ENCODE results near the gene RAB40AL.
A peak's percentile ranks its signal among the peaks of the same experiment; 100 is the strongest.
"Not testable (repeated sequence)": the region's sequence is repeated elsewhere in the genome, so short reads cannot be mapped to it uniquely, and the experiment has no call there.

Gene RAB40AL

DNA sequence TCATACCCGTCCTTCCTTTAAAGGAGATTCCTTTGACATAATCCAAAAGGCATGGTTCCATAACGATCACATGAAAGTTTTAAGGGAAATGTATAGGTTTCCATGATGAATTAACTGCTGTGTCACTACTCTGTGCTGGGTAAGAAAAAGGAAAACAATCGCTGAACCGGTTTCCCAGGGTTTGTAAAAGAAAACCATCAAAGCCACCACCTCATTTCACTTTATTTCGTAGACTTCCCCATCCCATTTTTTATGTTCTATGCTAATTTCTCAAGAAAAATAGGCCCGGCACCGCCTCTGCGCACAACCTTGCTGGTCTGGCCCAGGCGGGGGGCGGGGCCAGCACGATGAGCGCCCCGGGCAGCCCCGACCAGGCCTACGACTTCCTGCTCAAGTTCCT lies at the start of gene RAB40AL:
TSS of gene RAB40AL (plus strand) at position 301 of the 400 bp plus-strand sequence. CDS start at position 348, 47 bp downstream.
- not testable (repeated sequence) for DNase-seq

DNA sequence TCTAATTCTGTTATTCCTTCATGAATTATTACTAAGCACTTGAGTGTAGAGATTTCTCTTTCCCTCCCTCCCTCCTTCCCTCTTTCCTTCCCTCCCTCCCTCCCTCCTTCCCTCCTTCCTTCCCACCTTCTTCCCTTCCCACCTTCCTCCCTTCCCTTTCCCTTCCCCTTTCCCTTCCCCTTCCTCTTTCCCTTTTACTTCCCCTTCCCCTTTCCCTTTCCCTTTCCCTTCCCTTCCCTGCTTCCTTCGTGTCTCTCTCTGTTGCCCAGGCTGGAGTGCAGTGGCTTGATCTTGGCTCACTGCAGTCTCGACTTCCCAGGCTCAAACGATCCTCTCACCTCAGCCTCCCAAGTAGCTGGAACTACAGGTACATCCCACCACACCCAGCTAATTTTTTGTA lies 49.4 kb upstream of the RAB40AL start:
- DNase-seq, result no peak

GRCh38 chrX:102892103-102892502 lies 45.0 kb upstream of the RAB40AL start:
- no peak for DNase-seq

DNA sequence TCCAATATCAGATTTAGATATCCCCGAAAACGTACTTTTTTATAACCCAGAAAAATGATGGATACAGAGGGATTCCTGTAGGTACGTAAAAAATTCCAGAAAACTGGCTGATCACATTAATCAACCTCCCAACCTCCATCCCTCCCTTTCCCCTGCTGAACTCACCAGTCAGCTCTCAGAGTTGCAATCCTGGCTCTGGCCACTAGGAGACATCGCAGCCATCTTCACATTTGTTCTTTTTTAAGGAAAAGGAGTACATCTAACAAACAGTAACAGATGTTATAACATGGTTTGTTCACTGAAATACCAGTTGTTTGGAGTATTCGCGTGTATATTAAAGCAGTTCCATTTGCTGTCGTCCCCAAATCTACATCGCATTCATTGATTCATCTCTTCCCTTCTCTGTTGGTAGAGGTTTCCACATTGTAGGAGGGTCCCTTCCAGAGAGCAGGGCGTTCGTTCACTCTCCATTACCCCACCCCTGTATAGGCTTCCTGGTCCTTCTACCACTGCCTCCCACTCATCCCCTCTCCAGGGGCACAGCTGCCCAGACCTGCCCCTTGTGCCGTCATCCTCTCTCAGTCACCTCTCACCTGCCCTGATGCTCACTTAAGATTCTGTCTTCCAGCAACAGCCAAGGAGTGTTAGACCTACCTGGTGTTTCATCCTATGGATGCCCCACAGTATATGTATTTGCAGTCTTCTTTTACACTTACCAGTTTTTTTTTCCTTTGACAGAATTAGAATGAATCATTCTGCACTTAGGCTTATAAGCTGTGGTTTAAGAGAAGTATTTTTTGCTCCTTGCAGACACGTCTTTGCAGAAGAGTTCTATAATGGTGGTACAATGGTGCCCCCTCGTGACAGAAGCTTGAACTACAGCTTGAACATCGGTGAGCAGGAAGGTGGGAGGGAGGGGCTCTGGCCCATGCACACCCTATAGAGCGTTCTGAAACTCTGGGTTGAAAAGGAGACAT lies 36.8 kb upstream of the RAB40AL start:
- DNase-seq, result peak; percentile 61

DNA sequence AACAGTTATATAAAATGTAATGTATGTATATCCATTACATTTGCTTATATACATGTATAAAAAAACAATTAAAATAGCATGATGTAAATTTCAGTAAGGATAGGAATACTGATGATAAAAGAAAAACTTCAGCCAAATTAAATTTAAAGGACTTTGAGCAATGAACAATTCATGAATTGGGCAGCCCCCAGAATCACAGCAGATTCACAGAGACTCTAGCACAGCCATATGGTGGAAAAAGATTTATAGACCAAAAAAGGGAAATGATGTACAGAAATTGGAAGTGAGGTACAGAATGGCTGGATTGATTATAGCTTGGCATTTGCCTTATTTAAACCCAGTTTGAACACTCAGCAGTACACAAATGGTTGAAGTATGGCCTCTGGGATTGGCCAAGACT lies 34.7 kb upstream of the RAB40AL start:
- no peak for DNase-seq

DNA sequence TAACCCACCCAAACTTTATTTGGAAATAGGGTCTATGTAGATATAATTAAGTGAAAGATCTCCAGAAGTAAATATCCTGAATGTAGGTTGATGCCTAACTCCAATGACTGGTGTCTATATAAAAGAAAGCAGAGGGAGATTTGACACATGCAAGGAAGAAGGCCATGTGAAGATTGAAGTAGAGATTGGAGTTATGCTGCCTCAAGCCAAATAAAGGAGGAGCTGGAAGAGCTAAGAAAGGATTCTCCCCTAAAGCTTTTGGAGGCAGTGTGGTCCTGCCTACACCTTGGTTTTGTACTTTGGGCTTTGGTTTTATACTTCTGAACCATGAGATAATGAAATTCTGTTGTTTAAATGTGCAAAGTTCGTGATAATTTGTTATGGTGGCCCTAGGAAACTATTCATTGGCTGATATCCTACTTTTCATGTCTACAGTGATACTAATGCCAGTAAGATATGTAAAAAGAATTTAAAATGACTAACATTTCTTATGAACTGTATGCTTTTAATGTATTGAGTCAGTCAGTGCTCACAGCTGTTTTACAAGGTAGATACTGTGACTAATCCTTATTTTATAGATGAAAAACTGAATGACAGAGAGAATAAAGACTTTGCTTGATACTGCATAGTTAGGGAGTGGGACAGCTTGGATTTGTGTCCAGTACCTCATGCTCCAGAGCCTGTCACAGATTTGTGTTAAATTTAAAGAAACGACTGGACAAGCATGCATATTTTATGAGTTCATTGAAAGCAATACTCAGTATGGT lies 5.9 kb upstream of the RAB40AL start:
- DNase-seq, result no peak

GRCh38 chrX:102934624-102935023 lies 2.4 kb upstream of the RAB40AL start:
- DNase-seq, result peak; percentile 12

GRCh38 chrX:102950908-102951866 lies 14.1 kb downstream of the RAB40AL start:
- DNase-seq, result peak; percentile 74

DNA sequence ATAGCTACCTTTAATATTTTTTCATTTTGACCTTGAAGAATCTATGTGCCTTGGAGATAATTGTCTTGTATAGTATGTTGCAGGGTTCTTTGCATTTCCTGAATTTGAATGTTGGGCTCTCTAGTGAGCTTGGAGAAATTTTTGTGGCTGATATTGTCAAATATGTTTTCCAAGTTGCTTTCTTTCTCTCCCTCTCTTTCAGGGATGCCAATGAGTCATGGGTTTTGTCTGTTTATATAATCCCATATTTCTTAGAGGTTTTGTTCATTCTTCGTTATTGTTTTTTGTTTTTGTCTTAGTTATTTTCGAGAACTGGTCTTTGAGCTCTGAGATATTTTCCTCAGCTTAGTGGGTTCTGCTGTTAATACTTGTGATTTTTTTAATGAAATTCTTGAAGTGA lies 20.7 kb downstream of the RAB40AL start:
- DNase-seq, result no peak

- DNase-seq, result peak; percentile 19
Measured at GRCh38 chrX:102958794-102959193, 21.7 kb downstream of the RAB40AL start.

DNA sequence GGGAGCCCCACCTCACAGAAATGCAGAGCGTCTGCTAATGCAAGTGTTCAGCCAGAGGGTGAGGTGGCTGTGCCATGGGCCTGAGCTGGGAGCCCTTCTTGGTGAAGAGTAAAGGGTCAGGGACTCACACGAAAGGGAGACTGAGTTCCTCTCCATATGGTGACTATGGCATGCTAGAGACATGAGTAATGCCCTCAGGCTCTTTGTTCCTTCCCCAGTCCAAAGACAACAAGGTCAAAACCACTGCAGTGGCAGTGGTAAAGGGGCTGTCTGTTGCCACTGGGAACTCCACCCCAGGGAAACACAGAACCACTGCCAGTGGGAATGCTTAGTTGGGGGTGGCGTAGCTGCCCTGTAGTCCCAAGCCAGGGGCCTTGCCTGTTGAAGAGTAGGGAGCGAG lies 22.4 kb downstream of the RAB40AL start:
- no peak for DNase-seq

GRCh38 chrX:102963955-102964354 lies 26.9 kb downstream of the RAB40AL start:
- no peak for DNase-seq

DNA sequence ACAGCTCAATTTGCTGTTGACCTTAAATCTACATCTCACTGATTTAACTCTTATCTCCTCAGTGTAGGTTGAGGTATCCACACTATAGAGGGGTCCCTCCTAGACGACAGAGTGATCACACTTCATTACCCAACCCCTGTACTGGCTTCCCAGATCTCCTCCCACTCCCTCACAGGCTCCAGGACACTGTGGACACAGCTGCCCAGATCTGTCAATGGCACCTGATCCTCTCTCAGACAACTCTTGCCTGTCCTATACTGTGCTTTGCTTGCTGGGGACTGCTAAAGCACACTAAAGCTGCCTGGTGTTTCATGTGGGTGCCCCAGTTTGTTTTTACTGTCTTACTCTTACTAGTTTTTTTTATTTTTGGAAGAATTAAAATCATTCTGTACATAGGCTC lies 27.9 kb downstream of the RAB40AL start:
- DNase-seq, result peak; percentile 17

GRCh38 chrX:102966701-102967100 lies 29.6 kb downstream of the RAB40AL start:
- DNase-seq, result no peak

DNA sequence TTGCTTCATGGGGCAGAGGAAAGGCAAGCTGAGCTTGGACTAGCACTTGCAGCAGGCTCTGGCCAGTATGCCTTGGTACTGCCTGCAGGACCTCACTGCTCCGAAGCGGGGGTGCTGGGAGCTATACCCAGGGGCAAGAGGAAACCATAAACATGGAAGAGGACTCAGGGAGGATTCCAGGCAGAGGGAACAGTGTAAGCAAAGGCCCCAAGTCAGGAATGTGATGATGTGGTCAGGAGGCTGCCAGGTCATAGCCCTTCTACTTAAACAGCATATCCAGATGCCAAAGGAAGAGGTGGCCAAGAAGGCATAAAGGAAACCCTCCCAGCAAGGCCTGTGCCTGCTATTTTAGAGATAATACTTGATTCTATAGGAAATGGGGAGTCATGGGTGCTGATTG lies 31.1 kb downstream of the RAB40AL start:
- DNase-seq, result no peak

- not testable (repeated sequence) for DNase-seq
Measured at GRCh38 chrX:102971536-102971935, 34.5 kb downstream of the RAB40AL start.

DNA sequence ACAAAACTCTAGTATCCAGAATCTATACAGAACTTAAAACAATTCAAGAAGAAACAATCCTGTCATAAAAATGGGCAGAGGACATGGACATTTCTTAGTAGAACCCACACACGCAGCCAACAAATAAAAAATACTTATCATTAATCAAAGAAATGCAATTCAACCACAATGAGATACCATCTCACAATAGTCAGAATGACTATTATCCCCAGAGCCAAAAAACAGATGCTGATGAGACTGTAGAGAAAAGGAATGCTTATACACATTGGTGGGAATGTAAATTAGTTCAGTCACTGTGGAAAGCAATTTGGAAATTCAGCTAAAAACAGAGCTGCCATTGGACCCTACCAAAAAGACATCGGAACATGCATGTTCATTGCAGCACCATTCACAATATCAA lies 37.9 kb downstream of the RAB40AL start:
- no peak for DNase-seq

GRCh38 chrX:102976286-102976685 lies 39.2 kb downstream of the RAB40AL start:
- DNase-seq, result no peak

- DNase-seq, result no peak
Measured at GRCh38 chrX:102976793-102977495, 39.9 kb downstream of the RAB40AL start.

GRCh38 chrX:102978594-102978993 lies 41.5 kb downstream of the RAB40AL start:
- no peak for DNase-seq

- DNase-seq, result no peak
Measured at GRCh38 chrX:102979536-102979935, 42.5 kb downstream of the RAB40AL start.

DNA sequence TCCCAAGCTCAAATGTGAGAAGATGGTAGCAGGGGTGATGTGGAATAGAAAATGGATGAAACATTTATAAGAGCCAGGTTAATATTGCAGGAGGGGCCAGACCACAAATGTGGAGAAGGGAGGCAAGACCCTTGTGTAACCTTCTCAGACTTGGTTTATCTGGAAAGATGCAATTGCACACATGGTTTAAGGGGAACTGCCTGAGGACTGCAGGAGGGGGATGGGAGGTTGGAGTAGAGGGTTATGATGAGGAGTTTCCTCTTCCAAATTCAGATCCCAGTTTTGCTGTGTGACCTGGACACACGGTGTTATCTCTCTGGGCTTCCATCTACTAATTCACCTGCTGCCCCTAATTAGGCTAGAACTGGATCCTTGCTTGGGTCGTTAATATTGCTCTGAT lies 46.1 kb downstream of the RAB40AL start:
- no peak for DNase-seq
